Measurements from ENCODE around the gene ABI3. TPM values are rescaled to one million over a fixed set of nuclear protein-coding genes. Genes with fewer than 3 reads are reported as not detected.

ABI3 gene
- total RNA-seq, 1 donor from 2014 or later = not detected

- H3K27ac Mint-ChIP-seq = no peak overlapping the region
- peak overlapping the region; percentile 39 for H3K4me3 ChIP-seq
Observed at GRCh38 chr17:49224997-49225337, 14.5 kb downstream of the ABI3 start.

DNA sequence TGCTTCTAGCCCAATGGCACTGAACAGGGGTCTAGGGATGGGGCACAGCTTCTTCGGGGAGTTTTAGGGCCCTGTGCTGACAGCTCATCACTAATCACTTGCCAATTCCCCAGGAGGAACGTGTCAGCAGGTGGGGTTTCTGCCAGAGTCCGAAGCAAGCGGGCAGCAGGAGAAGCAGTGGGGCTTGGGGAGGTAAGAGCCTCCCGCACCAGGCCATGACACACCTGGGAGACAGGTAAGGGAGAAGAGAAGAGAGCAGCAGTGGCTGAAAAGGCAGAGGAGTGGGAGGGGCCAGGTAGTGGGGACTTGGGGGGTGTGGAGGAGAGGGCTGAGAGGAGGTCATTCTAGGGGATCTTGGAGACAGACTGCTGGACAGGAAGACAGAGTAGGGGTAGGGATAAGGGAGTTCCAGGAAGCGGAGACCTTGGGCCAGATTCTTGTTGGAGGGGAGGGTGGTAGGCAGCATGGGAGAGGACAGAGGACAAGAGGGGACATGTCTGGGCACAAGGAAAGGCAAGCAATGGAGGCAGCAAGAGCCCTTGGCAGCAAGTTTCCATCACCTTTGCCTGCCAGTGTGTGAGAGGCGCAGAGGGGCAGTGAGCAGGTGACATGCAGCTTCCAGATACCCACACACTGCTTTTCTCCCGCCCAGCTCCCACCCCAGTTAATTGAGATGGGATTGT lies 15.2 kb downstream of the ABI3 start:
- Histone ChIP-seq H3K4me3 (no peak overlapping the region), H3K4me2 (no peak overlapping the region), H3K9ac (no peak overlapping the region), H3F3A (ENCODE audit: low read depth) (peaks cover 7% of the 10 kb centered on the region), H3K79me2 (ENCODE audit: low read depth) (no peaks in the 10 kb centered on the region), H3K4me1 (peaks cover 7% of the 10 kb centered on the region), H3K9me3 (ENCODE audit: low read depth) (no peaks in the 10 kb centered on the region), H2AFZ (replicated peaks) (no peak overlapping the region), H4K20me1 (ENCODE audit: low read depth) (peaks cover 9% of the 10 kb centered on the region), H3K27ac (no peak overlapping the region), H3K27me3 (peaks cover 95% of the 10 kb centered on the region), H3K36me3 (no peaks in the 10 kb centered on the region)
- DNase-seq (ENCODE audit: low spot score) = no peak
- H3K27ac Mint-ChIP-seq = no peak overlapping the region
- H3K4me1 Mint-ChIP-seq = peaks cover 16% of the 10 kb centered on the region
- H3K27me3 Mint-ChIP-seq (ENCODE audit: insufficient read depth, low read depth) = peaks cover 62% of the 10 kb centered on the region
- H3K9me3 Mint-ChIP-seq = no peaks in the 10 kb centered on the region
- no peaks in the 10 kb centered on the region for H3K36me3 Mint-ChIP-seq
- no peak overlapping the region for H3K4me3 Mint-ChIP-seq
- no peak for TF ChIP-seq EZH2 (IDR thresholded peaks at IDR 0.05)
- no peak for TF ChIP-seq EZH2phosphoT487 (IDR thresholded peaks at IDR 0.05)
- no peak for TF ChIP-seq CTCF (IDR thresholded peaks at IDR 0.05)

More at GRCh38 chr17:49224997-49225337, 14.5 kb downstream of the ABI3 start:
- Histone ChIP-seq H3K27me3 (peaks cover 88% of the 10 kb centered on the region), H3K79me2 (ENCODE audit: low read depth) (no peaks in the 10 kb centered on the region), H3K27ac (no peak overlapping the region), H3K36me3 (no peaks in the 10 kb centered on the region), H3F3A (ENCODE audit: low read depth) (peaks cover 7% of the 10 kb centered on the region), H3K9ac (no peak overlapping the region), H4K20me1 (ENCODE audit: low read depth) (peaks cover 9% of the 10 kb centered on the region), H3K4me1 (peaks cover 7% of the 10 kb centered on the region), H3K4me2 (peak overlapping the region; percentile 80), H3K9me3 (ENCODE audit: low read depth) (no peaks in the 10 kb centered on the region), H2AFZ (replicated peaks) (peak overlapping the region; percentile 88)
- H3K36me3 Mint-ChIP-seq = no peaks in the 10 kb centered on the region
- no peak for DNase-seq (ENCODE audit: low spot score)
- H3K4me1 Mint-ChIP-seq = peaks cover 16% of the 10 kb centered on the region
- peaks cover 62% of the 10 kb centered on the region for H3K27me3 Mint-ChIP-seq (ENCODE audit: insufficient read depth, low read depth)
- H3K4me3 Mint-ChIP-seq = peak overlapping the region; percentile 64
- no peak for TF ChIP-seq EZH2 (IDR thresholded peaks at IDR 0.05)
- no peak for TF ChIP-seq CTCF (IDR thresholded peaks at IDR 0.05)
- no peak for TF ChIP-seq EZH2phosphoT487 (IDR thresholded peaks at IDR 0.05)
- no peaks in the 10 kb centered on the region for H3K9me3 Mint-ChIP-seq

DNA sequence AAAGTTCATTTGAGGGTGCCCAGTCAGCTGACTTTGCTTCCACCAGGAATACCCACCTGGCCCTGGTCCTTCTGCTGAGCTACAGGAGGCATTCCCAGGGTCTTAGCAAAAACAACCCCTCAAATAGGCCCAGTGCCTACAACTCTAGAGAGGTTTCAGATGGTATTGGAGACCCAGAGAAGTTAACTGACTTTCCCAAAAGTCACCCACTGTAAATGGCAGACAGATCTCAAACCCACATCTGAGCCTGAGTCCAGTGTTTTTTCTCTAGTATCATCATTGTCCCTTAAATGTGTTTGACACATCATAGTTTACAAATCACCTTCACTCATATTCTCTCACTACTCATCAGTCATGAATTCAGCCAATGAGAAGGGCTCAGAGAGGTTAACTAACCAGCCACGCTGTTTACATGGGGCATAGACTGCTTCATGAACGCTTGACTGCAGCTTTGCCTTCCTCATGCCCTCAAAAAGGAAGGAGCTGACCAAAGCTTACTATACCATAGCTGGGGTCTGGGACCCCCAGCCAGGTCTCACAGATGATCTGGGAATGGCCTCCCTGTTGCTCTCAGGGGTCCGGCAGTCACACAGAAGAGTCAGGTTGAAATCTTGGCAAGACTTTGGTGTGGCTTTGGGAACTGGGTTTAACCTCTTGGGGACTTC lies 16.4 kb downstream of the ABI3 start:
- H2AFZ ChIP-seq (replicated peaks) = no peak overlapping the region
- no peak for TF ChIP-seq CTCF (IDR thresholded peaks at IDR 0.05)
- no peak for TF ChIP-seq EZH2phosphoT487 (IDR thresholded peaks at IDR 0.05)
- TF ChIP-seq EZH2 (IDR thresholded peaks at IDR 0.05) = no peak
- H3K27ac ChIP-seq = no peak overlapping the region
- DNase-seq (ENCODE audit: low spot score) = no peak
- Mint-ChIP-seq H3K4me1 (peaks cover 18% of the 10 kb centered on the region), H3K9me3 (no peaks in the 10 kb centered on the region), H3K27ac (no peak overlapping the region), H3K27me3 (ENCODE audit: insufficient read depth, low read depth) (peaks cover 71% of the 10 kb centered on the region), H3K4me3 (no peak overlapping the region), H3K36me3 (no peaks in the 10 kb centered on the region)
- no peaks in the 10 kb centered on the region for H3K36me3 ChIP-seq
- H4K20me1 ChIP-seq (ENCODE audit: low read depth) = peaks cover 9% of the 10 kb centered on the region
- H3K4me3 ChIP-seq = no peak overlapping the region
- no peaks in the 10 kb centered on the region for H3K79me2 ChIP-seq (ENCODE audit: low read depth)
- no peaks in the 10 kb centered on the region for H3K9me3 ChIP-seq (ENCODE audit: low read depth)
- no peak overlapping the region for H3K4me2 ChIP-seq
- H3F3A ChIP-seq (ENCODE audit: low read depth) = peaks cover 7% of the 10 kb centered on the region
- H3K4me1 ChIP-seq = peaks cover 7% of the 10 kb centered on the region
- H3K27me3 ChIP-seq = peaks cover 100% of the 10 kb centered on the region
- no peak overlapping the region for H3K9ac ChIP-seq
